ENCODE data around the gene IL17REL.

Gene IL17REL

DNA sequence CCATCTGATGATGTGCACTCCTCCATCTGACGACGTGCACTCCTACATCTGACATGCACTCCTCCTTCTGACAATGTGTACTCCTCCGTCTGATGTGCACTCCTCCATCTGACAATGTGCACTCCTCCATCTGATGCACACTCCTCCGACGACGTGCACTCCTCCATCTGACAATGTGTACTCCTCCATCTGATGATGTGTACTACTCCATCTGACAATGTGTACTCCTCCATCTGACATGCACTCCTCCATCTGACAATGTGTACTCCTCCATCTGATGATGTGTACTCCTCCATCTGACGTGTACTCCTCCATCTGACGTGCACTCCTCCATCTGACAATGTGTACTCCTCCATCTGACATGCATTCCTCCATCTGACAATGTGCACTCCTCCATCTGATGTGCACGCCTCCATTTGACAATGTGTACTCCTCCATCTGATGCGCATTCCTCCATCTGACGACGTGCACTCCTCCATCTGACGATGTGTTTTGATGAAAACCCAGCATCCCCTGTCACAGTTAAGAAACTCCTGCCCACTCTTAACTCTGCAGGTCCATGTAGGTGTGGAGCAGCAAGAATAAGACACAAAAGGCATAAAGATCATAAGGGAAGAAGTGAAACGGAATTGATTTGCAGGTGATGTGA lies 9.7 kb upstream of the IL17REL start:
- no peak for DNase-seq (ENCODE audit: low read depth in 2 of 2)

GRCh38 chr22:50020606-50021005 lies 8.0 kb upstream of the IL17REL start:
- DNase-seq (ENCODE audit: low read depth in 2 of 2): no peak

DNA sequence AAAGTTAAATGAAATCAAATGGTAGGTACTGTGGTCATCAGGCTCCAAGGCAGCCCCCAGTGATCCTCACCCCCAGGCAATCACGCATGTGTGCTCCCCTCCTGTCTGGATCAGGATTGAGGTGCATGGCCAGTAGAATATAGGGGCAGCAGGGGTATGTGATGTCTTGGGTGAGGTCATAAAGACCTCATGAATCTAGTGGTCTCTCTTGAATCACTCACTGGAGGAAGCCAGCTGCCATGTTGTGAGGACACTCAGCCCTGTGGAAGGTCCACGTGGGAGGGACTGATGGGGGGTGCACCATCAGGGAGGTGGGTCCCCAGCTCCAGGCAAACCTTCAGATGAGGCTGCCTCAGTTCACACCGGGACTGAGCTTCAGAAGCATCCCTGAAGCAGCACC lies 6.8 kb upstream of the IL17REL start:
- DNase-seq (ENCODE audit: low read depth in 2 of 2): no peak

DNA sequence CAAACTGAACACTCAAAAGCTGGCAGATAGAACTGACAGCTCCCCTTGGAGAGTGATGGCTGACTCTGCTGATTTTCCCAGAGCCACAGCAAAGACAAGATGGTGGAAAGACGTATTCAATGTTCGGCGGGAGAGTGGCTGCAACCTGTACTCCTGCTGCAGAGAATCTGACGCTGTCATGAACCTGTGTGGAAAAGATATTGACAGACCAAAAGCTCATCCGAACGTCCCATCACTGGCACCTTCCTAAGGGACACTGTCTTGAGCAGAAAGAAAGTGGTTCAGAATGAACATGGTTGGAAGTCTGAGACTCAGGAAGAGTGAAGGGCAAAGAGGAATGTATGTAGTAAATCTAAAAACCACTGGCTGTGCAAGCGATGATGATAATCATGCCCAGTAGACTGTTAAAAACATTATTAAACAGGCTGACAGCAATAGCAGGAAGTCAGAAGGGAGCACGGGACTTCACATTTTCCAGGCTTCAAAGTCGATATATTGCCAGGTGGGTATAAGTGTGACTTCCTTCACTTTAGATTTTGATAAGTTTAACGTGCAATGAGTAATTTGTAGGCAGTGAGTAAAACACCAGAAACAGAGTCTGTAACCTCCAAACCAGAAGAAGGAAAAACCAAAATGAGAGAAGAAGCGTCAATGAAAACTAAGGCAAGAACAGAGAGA lies 6.2 kb upstream of the IL17REL start:
- no peak for DNase-seq (ENCODE audit: low read depth in 2 of 2)

DNA sequence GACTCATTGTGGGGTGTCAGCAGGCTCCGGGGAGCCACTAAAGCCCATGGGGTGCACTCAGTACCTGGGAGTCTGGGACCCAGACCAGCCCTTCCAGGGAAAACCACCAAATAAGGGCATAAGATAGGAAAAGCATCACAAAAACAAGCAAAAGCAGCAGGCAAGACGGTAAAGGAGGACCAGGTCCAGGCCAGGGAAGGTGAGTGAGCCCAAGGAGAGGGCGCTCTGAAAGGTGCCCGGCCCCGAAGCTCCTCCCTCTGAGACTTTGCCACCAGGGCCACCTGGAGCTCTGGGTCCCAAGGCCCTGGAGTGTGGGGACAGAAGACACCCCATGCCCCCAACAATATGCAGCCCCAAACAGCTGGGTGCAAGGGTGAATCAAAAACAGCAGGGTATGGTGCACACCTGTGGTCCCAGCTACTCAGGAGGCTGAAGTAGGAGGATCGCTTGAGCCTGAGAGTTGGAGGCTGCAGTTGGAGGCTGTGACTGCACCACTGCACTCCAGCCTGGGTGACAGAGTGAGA lies 5.2 kb upstream of the IL17REL start:
- DNase-seq (ENCODE audit: low read depth in 2 of 2): no peak

- peak; percentile 63 to 69 for DNase-seq (ENCODE audit: low read depth in 2 of 2)
These were observed 4.6 kb upstream of the IL17REL start for GRCh38 chr22:50016988-50017700.

GRCh38 chr22:50016308-50016987 lies 3.9 kb upstream of the IL17REL start:
- DNase-seq (ENCODE audit: low read depth in 2 of 2): no peak

- no peak for DNase-seq (ENCODE audit: low read depth in 2 of 2)
These were observed 3.1 kb upstream of the IL17REL start for GRCh38 chr22:50015451-50016307.

- no peak for DNase-seq (ENCODE audit: low read depth in 2 of 2)
These were observed 2.3 kb upstream of the IL17REL start for GRCh38 chr22:50014655-50015401.

DNA sequence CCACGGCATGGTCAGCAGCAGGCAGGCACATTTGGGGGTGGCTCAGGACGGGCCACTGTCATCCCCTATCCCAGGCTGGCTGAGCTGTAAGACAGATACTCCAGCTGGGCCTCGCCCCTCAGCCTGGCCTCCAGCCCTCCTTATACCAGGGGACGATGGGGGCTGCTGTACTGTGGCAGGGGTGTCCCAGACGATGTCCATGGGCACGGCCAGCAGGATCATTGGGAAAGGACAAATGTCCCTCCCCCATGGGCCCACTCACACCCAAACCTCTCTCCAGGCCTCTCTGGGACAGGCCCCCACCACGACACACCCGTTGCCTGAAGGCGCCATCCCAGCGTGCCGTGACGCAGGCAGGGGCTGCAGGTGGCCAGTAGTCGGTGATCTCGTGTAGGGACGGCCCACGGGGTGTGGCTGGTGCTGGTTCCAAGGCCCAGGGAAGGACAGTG lies 1.5 kb upstream of the IL17REL start:
- no peak for DNase-seq (ENCODE audit: low read depth in 2 of 2)

GRCh38 chr22:50011447-50012210 lies 936 bp downstream of the IL17REL start:
- no peak for DNase-seq (ENCODE audit: low read depth in 2 of 2)

- peak; percentile 62 to 72 for DNase-seq (ENCODE audit: low read depth in 2 of 2)
These were observed 1.7 kb downstream of the IL17REL start for GRCh38 chr22:50010676-50011446.

- no peak for DNase-seq (ENCODE audit: low read depth in 2 of 2)
These were observed 2.5 kb downstream of the IL17REL start for GRCh38 chr22:50009765-50010675.

GRCh38 chr22:50009251-50009650 lies 3.3 kb downstream of the IL17REL start:
- DNase-seq (ENCODE audit: low read depth in 2 of 2): no peak

DNA sequence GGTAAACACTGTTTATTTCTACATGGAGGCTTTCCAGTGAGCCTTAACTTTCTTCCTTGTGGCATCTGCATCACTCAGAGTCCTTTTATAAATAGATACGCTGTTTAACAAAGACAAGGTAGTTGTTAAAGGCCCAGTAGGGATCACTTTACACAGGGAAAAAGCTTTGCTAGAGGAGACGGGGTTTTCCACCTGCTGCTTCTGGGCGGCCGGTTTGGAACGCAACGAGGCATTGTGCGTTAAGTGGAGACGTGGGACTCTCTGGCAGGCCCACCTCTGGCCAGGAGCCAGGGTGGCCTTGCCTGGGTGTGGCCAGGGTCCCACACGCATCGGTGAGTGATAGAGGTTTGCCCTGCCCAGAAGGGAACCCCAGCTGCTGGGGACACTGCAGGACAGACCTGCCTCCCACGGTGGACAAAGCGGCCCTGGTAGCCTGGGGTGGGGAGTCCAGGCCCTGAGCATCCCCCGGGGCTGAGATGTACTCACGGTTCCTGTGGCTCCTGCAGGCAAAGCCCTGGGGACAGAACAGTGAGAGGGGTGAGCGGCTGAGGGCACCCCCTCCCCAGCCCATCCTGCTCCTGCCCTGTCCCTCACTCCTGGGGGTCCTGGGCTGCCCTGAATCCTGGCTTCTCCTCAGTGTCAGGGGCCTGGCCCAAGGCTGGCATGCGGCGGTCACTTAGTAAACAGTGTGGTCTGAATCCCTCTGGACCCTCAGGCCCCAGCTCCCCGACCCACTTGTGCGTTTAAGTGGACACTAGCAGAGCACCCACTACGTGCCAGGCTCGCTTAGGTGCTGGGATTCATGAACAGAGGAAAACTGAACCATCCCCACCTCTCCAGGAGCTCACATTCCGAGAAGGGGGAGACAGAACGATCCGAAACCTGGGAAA lies 4.2 kb downstream of the IL17REL start:
- DNase-seq (ENCODE audit: low read depth in 2 of 2): no peak

DNA sequence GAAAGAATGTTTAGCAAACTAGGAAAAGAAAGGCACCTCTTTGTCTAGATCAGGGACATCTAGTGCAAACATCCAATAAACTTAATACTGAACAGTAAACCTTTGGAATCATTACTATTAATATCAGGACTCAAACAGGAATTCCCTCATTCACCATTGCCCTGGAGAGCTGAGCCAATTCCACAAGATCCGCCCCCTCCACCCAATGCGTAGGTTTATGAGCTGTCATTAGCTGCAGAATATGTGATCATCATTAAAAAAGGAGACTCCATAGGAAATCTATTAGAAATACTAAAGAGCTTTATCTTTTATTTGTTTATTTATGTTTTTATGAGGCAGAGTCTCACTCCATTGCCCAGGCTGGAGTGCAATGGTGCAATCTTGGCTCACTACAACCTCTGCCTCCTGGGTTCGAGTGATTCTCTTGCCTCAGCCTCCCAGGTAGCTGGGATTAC lies 5.5 kb downstream of the IL17REL start:
- no peak for DNase-seq (ENCODE audit: low read depth in 2 of 2)

GRCh38 chr22:50004918-50005317 lies 7.6 kb downstream of the IL17REL start:
- DNase-seq (ENCODE audit: low read depth in 2 of 2): no peak
